HepG2 (cell line): ENCODE measurements around the gene MGLL. TPM values are rescaled to one million over a fixed set of nuclear protein-coding genes. Genes with fewer than 3 reads are reported as not detected.

Experiments
- ELF1 ChIP-seq: sonication (generic); formaldehyde crosslinking; IDR thresholded peaks from 2 replicates; pipeline ENCODE4 v1.4.0; 2020; ENCODE audit warnings: missing genetic modification reagents
- GABPB1 ChIP-seq: IDR thresholded peaks from 2 replicates; pipeline ENCODE4 v1.6.1; 2016; ENCODE audit warnings: mild to moderate bottlenecking, missing genetic modification reagents, moderate library complexity, missing compliant biosample characterization
- HNF1A ChIP-seq, 2 experiments: sonication (generic) in 1 of 2; formaldehyde crosslinking in 1 of 2; IDR thresholded peaks; 2 replicates each; pipeline versions ENCODE4 v1.4.0 to v1.6.1; 2016 to 2020; ENCODE audit warnings: borderline replicate concordance in 1 of 2, low read depth in 1 of 2, mild to moderate bottlenecking in 1 of 2, missing genetic modification reagents in 1 of 2
- NCOR1 ChIP-seq: fragments of 200-600 bp; sonication (generic); IDR thresholded peaks from 2 replicates; pipeline ENCODE4 v1.7.0; 2017; ENCODE audit warnings: antibody characterized with exemption, low read length, borderline replicate concordance
- PHF8 ChIP-seq: sonication (generic); formaldehyde crosslinking; IDR thresholded peaks from 2 replicates; pipeline ENCODE4 v1.5.0; 2020; ENCODE audit warnings: missing genetic modification reagents
- SIN3B ChIP-seq: fragments of 150-350 bp; IDR thresholded peaks from 2 replicates; pipeline ENCODE4 v1.6.1; 2014; ENCODE audit warnings: low read length
- TRAFD1 ChIP-seq: sonication (generic); formaldehyde crosslinking; IDR thresholded peaks from 2 replicates; pipeline ENCODE4 v1.5.1; 2020; ENCODE audit warnings: missing genetic modification reagents, mild to moderate bottlenecking, borderline replicate concordance
- ZMYM3 ChIP-seq: sonication (generic); formaldehyde crosslinking; IDR thresholded peaks from 2 replicates; pipeline ENCODE4 v1.5.1; 2020; ENCODE audit warnings: mild to moderate bottlenecking, missing genetic modification reagents
- ZNF569 ChIP-seq: sonication (generic); formaldehyde crosslinking; IDR thresholded peaks from 2 replicates; pipeline ENCODE4 v1.5.0; 2020; ENCODE audit warnings: mild to moderate bottlenecking, missing genetic modification reagents, moderate library complexity, borderline replicate concordance
- ZNF672 ChIP-seq: sonication (generic); formaldehyde crosslinking; IDR thresholded peaks from 2 replicates; pipeline ENCODE4 v1.8.1; 2022; ENCODE audit warnings: missing genetic modification reagents
- ZSCAN9 ChIP-seq: IDR thresholded peaks from 2 replicates; pipeline ENCODE4 v1.6.1; 2016; ENCODE audit warnings: borderline replicate concordance
- polyA plus RNA-seq, 8 experiments: library from polyadenylated mRNA; depleted of rRNA in 3 of 8; stranded (reverse) in 7 of 8; unstranded in 1 of 8; fragments of >200 nt; fragmentation: Illumina TruSeq in 4 of 8; extraction: Trizol in 4 of 8; gene quantifications; 2 replicates each; pipeline versions ENCODE4 v1.2.1 to v1.2.3, GENCODE V29; 2011 to 2016; ENCODE audit warnings: low read depth in 4 of 8, missing spikeins in 1 of 8, mixed read lengths in 1 of 8; ENCODE audit not compliant: insufficient read depth in 1 of 8
- total RNA-seq, 5 experiments: library from RNA; depleted of rRNA; stranded (reverse); fragments of >200 nt; fragmentation: Illumina TruSeq; extraction: Trizol; gene quantifications; 2 replicates each; pipeline ENCODE4 v1.2.3, GENCODE V29; 2016; ENCODE audit warnings: low read depth in 1 of 5

MGLL gene
- total and polyA plus RNA-seq, 2 of the 13 experiments (the other 11 are each of a cell fraction or from before 2014, with no cell fraction given) = not detected

- TF ChIP-seq HNF1A (IDR thresholded peaks at IDR 0.05; ENCODE audit: low read depth) (peak; percentile 40; the same call in 1 of the 2 replicates), HNF1A (CRISPR knock-in tag; IDR thresholded peaks at IDR 0.05; ENCODE audit: borderline replicate concordance) (no peak), PHF8 (CRISPR knock-in tag) (no peak), ZSCAN9 (CRISPR knock-in tag) (no peak), ZNF569 (CRISPR knock-in tag) (no peak), ZNF672 (CRISPR knock-in tag) (no peak), GABPB1 (CRISPR knock-in tag) (no peak), NCOR1 (no peak), SIN3B (no peak), ZMYM3 (no peak), TRAFD1 (no peak), ELF1 (CRISPR knock-in tag) (no peak)
Measured at GRCh38 chr3:127767126-127767525, 55.2 kb downstream of the MGLL start (continued).
